Kidney (tissue), 14 donors: Measurements from ENCODE around the gene DPCD. TPM values are rescaled to one million over a fixed set of nuclear protein-coding genes. Genes with fewer than 3 reads are reported as not detected.

Source experiments
- DNase-seq, 5 donors: peaks; one replicate each; pipeline ENCODE4 v3.0.0-alpha.2; 2013 to 2020
- FAIRE-seq: peaks from 2 replicates; lab custom pipeline; 2012; peaks lifted over from hg19 to GRCh38; lab: Jason Lieb, UNC
- H3K27ac ChIP-seq, 2 donors: one replicate each; pipeline ENCODE4 v1.7.0; 2013; ENCODE audit warnings: low read depth in 2 of 2, low read length in 2 of 2, inconsistent platforms in 1 of 2
- H3K27me3 ChIP-seq: one replicate; pipeline ENCODE4 v1.7.1; 2013; ENCODE audit warnings: low read length, inconsistent platforms; ENCODE audit not compliant: control insufficient read depth, insufficient read depth
- H3K36me3 ChIP-seq, 3 donors: one replicate each; pipeline versions ENCODE4 v1.7.0 to v1.7.1; 2013; ENCODE audit warnings: low read length in 3 of 3, control low read depth in 1 of 3, inconsistent platforms in 1 of 3; ENCODE audit not compliant: insufficient read depth in 3 of 3, control insufficient read depth in 2 of 3
- H3K4me1 ChIP-seq, 3 donors: one replicate each; pipeline versions ENCODE4 v1.7.0 to v1.7.1; 2013; ENCODE audit warnings: low read length in 3 of 3, inconsistent platforms in 1 of 3, low read depth in 1 of 3; ENCODE audit not compliant: control insufficient read depth in 2 of 3, insufficient read depth in 2 of 3
- H3K4me3 ChIP-seq, 3 donors: one replicate each; pipeline versions ENCODE4 v1.7.0 to v1.8.1; 2013; ENCODE audit warnings: low read length in 3 of 3, control low read depth in 1 of 3, inconsistent platforms in 1 of 3
- H3K9ac ChIP-seq, 3 donors: one replicate each; pipeline versions ENCODE4 v1.7.0 to v1.7.1; 2013; ENCODE audit warnings: low read length in 3 of 3, control low read depth in 1 of 3, inconsistent platforms in 1 of 3
- H3K9me3 ChIP-seq, 3 donors: one replicate each; pipeline versions ENCODE4 v1.7.0 to v1.7.1; 2013; ENCODE audit warnings: low read length in 3 of 3, control low read depth in 1 of 3, inconsistent platforms in 1 of 3; ENCODE audit not compliant: control insufficient read depth in 2 of 3, insufficient read depth in 1 of 3
- CTCF ChIP-seq: IDR thresholded peaks from 3 replicates; pipeline ENCODE4 v1.5.1; 2012; ENCODE audit warnings: mild to moderate bottlenecking, moderate library complexity, borderline replicate concordance; ENCODE audit not compliant: insufficient read depth; ENCODE audit errors: extremely low read depth
- intact Hi-C: fragments of 100-400 bp; cut with DNase I; formaldehyde crosslinking; loops from one replicate; pipeline ENCODE4 v1.11.1; 2022
- polyA plus RNA-seq: library from polyadenylated mRNA; stranded (reverse); fragments of 350-450 nt; fragmentation: Illumina TruSeq; extraction: RNeasy Lipid Tissue Mini Kit (QIAGEN cat#74804); gene quantifications from one replicate; pipeline ENCODE4 v1.2.3, GENCODE V29; 2014; ENCODE audit warnings: low read depth, low replicate concordance; ENCODE audit not compliant: insufficient read depth
- total RNA-seq: library from RNA; stranded (reverse); fragmentation: NEBNext Ultra II Directional; extraction: Animal tissue kit (Norgen Biotek cat#: 25700); gene quantifications from one replicate; pipeline ENCODE4 v1.2.1, GENCODE V29; 2021
- donor health status: control.
- donor health status: control.
- donor health status: control.
- donor health status: control.
- donor health status: control.
- donor health status: DM: yes; HTN: yes; CAD: no.
- donor health status: Normal renal cell carcinoma (clear cell type).

Gene DPCD
- total and polyA plus RNA-seq, 2 donors from 2014 or later: 26.4 to 63.1 TPM

- DNase-seq (no peak), FAIRE-seq (no peak)
- intact Hi-C loops: no loop called here
- Histone ChIP-seq H3K9ac (no peak overlapping the region), H3K27me3 (no peaks in the 10 kb centered on the region), H3K27ac (no peak overlapping the region), H3K4me3 (no peak overlapping the region), H3K36me3 (peaks cover 3 to 26% (median 12%) of the 10 kb centered on the region in 3 donors), H3K4me1 (no peaks in the 10 kb centered on the region), H3K9me3 (no peaks in the 10 kb centered on the region)
- TF ChIP-seq CTCF: no peak
These were observed 65.4 kb downstream of the DPCD start for GRCh38 chr10:101653536-101653935.

- no peaks in the 10 kb centered on the region for H3K4me1 ChIP-seq
- H3K4me3 ChIP-seq: no peak overlapping the region
- intact Hi-C loops: no loop called here
- H3K9me3 ChIP-seq: no peaks in the 10 kb centered on the region
- DNase-seq: no peak
- H3K27ac ChIP-seq: no peak overlapping the region
- TF ChIP-seq CTCF: no peak
- peaks cover 3 to 32% (median 13%) of the 10 kb centered on the region in 3 donors for H3K36me3 ChIP-seq
- no peak for FAIRE-seq
- no peak overlapping the region for H3K9ac ChIP-seq
- no peaks in the 10 kb centered on the region for H3K27me3 ChIP-seq
These were observed 67.4 kb downstream of the DPCD start for GRCh38 chr10:101655570-101655969.

- TF ChIP-seq CTCF: no peak
- DNase-seq (no peak), FAIRE-seq (no peak)
- H3K27me3 ChIP-seq: no peaks in the 10 kb centered on the region
- no peaks in the 10 kb centered on the region for H3K9me3 ChIP-seq
- no peaks in the 10 kb centered on the region for H3K4me1 ChIP-seq
- H3K9ac ChIP-seq: no peak overlapping the region
- H3K4me3 ChIP-seq: no peak overlapping the region
- H3K27ac ChIP-seq: no peak overlapping the region
- H3K36me3 ChIP-seq: peaks cover 4 to 33% (median 24%) of the 10 kb centered on the region in 3 donors
- intact Hi-C loops: no loop called here
These were observed 68.8 kb downstream of the DPCD start for GRCh38 chr10:101656890-101657289.

- H3K27ac ChIP-seq: no peak overlapping the region
- peak in 4 of 5 donors; percentile 47 to 74 (median 66) for DNase-seq
- intact Hi-C loops: no loop called here
- H3K36me3 ChIP-seq: peaks cover 6 to 43% (median 33%) of the 10 kb centered on the region in 3 donors
- H3K4me1 ChIP-seq: no peaks in the 10 kb centered on the region
- no peaks in the 10 kb centered on the region for H3K9me3 ChIP-seq
- no peak overlapping the region for H3K9ac ChIP-seq
- FAIRE-seq: no peak
- no peak overlapping the region for H3K4me3 ChIP-seq
- H3K27me3 ChIP-seq: no peaks in the 10 kb centered on the region
- TF ChIP-seq CTCF: no peak
These were observed 70.9 kb downstream of the DPCD start for GRCh38 chr10:101658975-101659374.
